22Rv1 (cell line): ENCODE results near the gene PLS1.
"Not testable (repeated sequence)": the region's sequence is repeated elsewhere in the genome, so short reads cannot be mapped to it uniquely, and the experiment has no call there.

Source experiments
- H3K27ac ChIP-seq: fragments of 450-650 bp; 2 replicates; pipeline ENCODE4 v1.5.1; 2017
- ZFX ChIP-seq: fragments of 450-650 bp; IDR thresholded peaks from 2 replicates; pipeline ENCODE4 v1.6.1; 2017; ENCODE audit warnings: antibody characterized with exemption, borderline replicate concordance
- TF ChIP-seq, protein P1 (sequence below): fragments of 450-650 bp; IDR thresholded peaks from 2 replicates; pipeline ENCODE4 v1.5.1; 2017; ENCODE audit warnings: mild to moderate bottlenecking

The PLS1 gene

DNA sequence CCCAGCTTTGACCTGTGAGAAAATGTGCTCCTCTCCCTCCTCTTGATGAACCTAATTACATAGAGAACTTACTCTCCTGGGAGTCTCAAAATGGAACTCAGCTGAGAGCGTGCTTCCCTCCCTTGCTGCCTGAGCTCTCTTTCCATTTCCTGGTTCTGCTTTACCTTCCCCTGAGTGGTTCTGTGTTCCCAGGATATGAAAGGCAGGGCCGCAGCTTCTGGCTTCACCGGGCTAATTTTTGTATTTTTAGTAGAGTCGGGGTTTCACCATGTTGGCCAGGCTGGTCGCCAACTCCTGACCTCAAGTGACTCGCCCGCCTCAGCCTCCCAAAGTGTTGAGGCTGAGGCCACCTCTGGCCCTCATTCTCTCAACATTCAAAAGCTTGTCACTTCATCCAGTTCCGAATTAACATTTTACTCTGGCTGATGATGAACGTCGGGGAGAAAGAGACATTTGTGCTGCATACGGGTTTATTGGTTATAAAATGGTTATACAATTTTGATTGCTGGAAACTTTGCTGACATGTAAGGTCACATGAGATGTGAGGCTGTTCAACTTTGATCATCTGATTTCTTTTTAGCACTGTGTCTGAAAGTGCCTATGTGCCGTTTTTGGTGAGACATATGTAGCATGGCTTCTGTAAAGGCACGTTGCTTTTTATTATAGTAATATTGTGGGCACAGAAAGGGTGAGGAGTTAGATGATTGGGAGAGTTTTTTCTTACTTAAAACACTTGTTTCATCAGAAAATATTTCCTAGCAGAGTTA lies 6.6 kb downstream of the PLS1 start:
- TF ChIP-seq, protein P1, sequence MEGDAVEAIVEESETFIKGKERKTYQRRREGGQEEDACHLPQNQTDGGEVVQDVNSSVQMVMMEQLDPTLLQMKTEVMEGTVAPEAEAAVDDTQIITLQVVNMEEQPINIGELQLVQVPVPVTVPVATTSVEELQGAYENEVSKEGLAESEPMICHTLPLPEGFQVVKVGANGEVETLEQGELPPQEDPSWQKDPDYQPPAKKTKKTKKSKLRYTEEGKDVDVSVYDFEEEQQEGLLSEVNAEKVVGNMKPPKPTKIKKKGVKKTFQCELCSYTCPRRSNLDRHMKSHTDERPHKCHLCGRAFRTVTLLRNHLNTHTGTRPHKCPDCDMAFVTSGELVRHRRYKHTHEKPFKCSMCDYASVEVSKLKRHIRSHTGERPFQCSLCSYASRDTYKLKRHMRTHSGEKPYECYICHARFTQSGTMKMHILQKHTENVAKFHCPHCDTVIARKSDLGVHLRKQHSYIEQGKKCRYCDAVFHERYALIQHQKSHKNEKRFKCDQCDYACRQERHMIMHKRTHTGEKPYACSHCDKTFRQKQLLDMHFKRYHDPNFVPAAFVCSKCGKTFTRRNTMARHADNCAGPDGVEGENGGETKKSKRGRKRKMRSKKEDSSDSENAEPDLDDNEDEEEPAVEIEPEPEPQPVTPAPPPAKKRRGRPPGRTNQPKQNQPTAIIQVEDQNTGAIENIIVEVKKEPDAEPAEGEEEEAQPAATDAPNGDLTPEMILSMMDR: no peak
- no peak for TF ChIP-seq ZFX
- no peak overlapping the region for H3K27ac ChIP-seq

DNA sequence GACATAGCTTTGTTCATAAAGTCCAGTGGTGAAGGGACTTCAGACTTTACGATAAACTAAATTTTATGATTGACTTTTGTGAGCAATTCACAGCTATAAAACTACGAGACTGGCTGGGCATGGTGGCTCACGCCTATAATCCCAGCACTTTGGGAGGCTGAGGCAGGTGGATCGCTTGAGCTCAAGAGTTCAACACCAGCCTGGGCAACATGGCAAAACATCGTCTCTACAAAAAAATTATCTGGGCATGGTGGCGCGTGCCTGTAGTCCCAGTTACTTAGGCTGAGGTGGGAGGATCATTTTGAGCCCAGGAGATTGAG lies 7.2 kb downstream of the PLS1 start:
- H3K27ac ChIP-seq: not testable (repeated sequence)

DNA sequence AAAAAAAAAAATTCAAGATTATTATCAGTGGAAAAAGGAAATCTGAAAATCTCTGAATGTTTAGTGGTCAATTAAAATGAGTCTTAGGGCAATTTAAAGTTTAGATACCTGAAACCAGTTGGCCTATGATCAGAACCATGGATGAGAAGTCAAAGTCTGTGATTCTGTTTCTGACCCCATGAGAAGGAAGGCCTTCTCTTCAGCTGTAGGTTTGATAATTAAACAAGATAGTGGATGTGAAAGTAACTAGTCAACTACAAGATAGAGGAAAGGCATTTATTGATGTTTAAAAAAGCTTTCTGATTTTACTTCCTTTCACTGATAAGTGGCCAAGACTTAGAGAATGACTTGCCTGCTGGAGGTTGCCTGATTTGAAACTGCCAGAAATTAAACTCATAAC lies 8.7 kb downstream of the PLS1 start:
- no peak overlapping the region for H3K27ac ChIP-seq
- TF ChIP-seq, protein P1: no peak
- TF ChIP-seq ZFX: no peak

DNA sequence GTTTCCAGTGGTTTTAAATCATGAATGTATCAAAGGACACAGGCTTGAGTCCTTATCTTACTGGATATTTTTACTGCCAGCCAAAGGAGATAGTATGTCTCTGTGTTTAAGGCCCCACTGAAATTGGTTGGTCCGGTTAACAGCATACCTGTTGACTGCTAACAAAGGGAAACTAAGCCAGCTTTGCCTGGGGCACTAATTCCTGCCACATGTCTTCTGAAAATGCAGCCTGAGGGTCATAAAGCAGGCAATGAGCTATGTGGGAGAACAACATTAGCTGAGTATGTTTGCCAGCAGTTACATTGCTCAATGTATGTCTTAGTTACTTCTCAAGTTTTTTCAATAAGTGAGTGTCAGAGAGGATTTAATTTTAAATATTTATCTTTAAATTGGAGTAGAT lies 12.4 kb downstream of the PLS1 start:
- H3K27ac ChIP-seq: no peak overlapping the region
- TF ChIP-seq, protein P1: no peak
- TF ChIP-seq ZFX: no peak

DNA sequence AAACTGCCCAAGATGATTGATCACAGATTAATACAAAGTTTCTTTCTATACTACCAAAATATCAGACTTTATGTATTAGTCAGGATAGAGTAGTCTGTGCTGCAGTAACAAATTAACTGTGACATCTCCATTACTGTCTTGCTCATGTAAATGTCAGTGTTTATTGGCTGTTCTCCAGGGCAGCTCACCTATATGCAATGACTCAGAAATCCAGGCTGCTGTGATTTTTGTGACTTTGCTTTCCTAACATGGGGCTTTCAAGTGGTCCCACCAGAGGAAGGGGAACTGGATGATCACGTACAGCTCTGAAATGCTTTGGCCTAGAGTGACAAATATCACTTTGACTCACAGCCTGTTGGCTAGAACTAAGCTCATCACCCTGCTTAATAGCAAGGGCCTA lies 12.9 kb downstream of the PLS1 start:
- TF ChIP-seq, protein P1: no peak
- no peak for TF ChIP-seq ZFX
- no peak overlapping the region for H3K27ac ChIP-seq

DNA sequence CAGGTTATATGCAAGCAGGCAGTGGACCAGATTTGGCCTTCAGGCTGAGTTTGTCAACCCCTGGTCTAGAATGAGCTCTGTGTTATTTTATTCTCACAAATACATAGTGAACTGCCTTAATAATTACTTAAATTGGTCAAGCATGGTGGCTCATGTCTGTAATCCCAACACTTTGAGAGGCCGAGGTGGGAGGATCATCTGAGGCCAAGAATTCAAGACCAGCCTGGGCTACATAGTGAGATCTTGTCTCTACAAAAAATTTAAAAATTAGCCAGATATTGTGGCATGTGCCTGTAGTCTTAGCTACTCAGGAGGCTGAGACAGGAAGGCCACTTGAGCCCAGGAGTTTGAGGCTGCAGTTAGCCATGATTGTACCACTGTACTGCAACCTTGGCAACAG lies 15.0 kb downstream of the PLS1 start:
- no peak overlapping the region for H3K27ac ChIP-seq
- no peak for TF ChIP-seq ZFX
- TF ChIP-seq, protein P1: no peak

DNA sequence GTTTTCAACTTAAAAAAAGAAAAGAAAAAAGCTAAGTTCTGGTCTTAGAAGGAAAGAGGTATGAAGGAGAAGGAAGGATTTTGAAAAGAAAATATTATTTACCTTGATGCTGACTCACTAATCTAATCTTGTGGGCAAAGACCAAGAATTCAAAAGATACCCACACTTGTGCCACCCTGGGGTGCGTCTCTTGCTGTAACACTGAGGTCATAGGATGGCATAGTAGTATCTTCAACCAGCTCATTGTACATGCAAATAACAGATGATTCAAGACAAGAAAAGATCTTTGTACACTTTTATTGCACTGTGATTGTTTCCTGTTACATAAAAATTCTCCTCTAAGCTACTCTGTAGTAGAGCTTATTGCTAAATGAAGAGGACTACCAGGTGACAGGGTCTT lies 17.3 kb downstream of the PLS1 start:
- TF ChIP-seq, protein P1: no peak
- no peak for TF ChIP-seq ZFX
- H3K27ac ChIP-seq: no peak overlapping the region; the same call in 1 of the 2 replicates
